GM19240 (cell line): ENCODE results near the gene CR2.
"Not testable (repeated sequence)": the region's sequence is repeated elsewhere in the genome, so short reads cannot be mapped to it uniquely, and the experiment has no call there.

Source experiments
- DNase-seq: peaks from one replicate; pipeline ENCODE4 v3.0.0; 2011; ENCODE audit warnings: low spot score; ENCODE audit not compliant: insufficient read length

CR2 gene

GRCh38 chr1:207444514-207445217 lies 9.5 kb upstream of the CR2 start:
- no peak for DNase-seq

GRCh38 chr1:207453710-207454045 lies 450 bp upstream of the CR2 start:
- DNase-seq = no peak

GRCh38 chr1:207455183-207455754 lies 1.1 kb downstream of the CR2 start:
- DNase-seq = no peak

GRCh38 chr1:207458414-207458813 lies 4.3 kb downstream of the CR2 start:
- no peak for DNase-seq

GRCh38 chr1:207459008-207459407 lies 4.9 kb downstream of the CR2 start:
- DNase-seq = no peak

GRCh38 chr1:207461649-207462048 lies 7.5 kb downstream of the CR2 start:
- DNase-seq = no peak

GRCh38 chr1:207462535-207462934 lies 8.4 kb downstream of the CR2 start:
- no peak for DNase-seq

GRCh38 chr1:207463021-207463420 lies 8.9 kb downstream of the CR2 start:
- no peak for DNase-seq

GRCh38 chr1:207463571-207463970 lies 9.4 kb downstream of the CR2 start:
- DNase-seq = no peak

DNA sequence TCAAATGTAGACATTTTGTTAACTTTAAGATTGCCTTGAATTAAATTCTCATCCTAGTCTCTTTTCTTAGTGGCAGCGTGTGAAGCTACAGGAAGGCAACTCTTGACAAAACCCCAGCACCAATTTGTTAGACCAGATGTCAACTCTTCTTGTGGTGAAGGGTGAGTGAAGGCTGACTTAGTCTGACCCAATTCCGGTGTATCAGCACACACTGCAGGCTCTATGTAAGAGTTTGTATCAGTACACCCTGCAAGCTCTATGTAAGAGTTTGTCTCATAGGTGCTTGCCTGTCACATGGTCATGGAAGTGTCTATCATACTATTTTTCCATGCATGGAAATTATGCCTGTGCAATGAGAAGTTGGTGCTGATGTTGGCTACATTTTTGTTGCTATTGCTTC lies 16.8 kb downstream of the CR2 start:
- DNase-seq = no peak

- DNase-seq = no peak
These were observed 20.1 kb downstream of the CR2 start for GRCh38 chr1:207474210-207474609.

- DNase-seq = no peak
These were observed 32.1 kb downstream of the CR2 start for GRCh38 chr1:207486198-207486597.

GRCh38 chr1:207487636-207488035 lies 33.5 kb downstream of the CR2 start:
- DNase-seq = no peak

GRCh38 chr1:207493212-207493611 lies 39.1 kb downstream of the CR2 start:
- DNase-seq = no peak

DNA sequence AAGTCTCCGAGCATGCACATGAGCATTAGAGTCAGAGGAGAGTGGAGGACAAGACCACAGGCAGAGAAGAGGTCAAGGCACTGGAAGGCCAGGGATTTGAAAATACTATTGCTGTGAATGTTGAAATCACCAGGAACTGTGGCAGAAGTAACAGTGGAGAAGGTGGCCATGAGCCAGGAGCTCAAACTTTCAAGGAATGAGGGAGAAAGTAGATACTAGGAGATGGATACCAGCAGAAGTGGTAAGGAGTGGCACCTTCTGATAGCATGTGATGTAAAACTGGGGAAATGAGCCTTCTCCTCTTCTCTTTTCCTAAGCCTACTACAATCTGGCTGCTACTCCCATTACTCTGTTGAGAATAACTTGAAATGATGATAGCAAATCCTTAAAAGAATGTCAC lies 40.0 kb downstream of the CR2 start:
- DNase-seq = no peak

DNA sequence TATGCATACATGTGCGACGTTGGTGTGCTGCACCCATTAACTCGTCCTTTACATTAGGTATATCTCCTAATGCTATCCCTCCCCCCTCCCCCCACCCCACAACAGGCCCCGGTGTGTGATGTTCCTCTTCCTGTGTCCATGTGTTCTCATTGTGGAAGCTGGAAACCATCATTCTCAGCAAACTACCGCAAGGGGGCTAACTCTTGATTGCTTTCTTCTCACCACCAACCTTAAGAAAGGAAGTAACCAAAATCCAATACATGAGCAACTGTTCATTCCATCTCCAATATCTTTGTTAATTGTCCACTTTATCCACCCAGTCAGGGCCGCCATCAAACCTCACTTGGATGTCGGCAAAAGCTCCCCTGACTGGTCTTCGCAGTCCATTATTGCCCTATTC lies 41.2 kb downstream of the CR2 start:
- DNase-seq = not testable (repeated sequence)

GRCh38 chr1:207495801-207496792 lies 42.0 kb downstream of the CR2 start, which contains the start of gene CR1:
CR1 (plus strand) TSS chr1:207496157; CDS start chr1:207496268, 111 bp downstream.
- DNase-seq = no peak

DNA sequence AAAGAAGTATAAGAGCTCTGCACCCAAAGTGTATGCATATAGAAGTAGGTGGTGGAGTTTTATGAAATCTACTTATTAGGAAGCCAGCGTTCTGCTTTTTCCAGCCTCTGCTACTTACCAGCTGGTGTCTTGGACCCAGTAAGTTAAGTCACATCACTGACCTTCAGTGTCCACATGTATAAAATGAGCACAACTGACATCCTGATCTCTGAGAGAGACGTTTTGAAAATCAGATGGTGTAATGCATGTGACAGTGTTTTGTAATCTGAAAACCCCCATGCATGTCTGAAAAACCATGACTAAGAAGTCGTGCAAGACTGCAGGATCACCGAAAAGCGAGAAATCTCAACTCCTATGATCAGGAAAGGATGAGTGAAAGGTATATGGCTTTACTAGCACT lies 43.8 kb downstream of the CR2 start:
- no peak for DNase-seq

DNA sequence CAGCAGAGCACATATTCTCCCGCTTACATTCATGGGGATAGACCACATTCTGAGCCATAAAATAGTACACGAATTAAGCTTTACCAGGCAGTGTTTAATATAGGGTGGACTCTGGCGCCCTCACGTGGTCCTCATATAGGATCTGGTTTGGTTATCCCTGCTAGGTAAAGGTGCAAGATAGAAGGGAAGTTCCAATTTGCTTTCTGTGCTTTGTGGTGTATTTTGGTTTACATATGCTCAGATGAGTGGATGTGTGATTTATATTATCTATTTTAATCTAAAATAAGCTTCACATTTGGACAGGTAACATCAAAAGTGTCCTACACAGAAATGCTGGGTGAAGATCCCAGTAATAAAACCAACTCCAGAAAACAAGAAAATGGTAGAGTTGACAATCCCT lies 45.4 kb downstream of the CR2 start:
- DNase-seq = no peak

DNA sequence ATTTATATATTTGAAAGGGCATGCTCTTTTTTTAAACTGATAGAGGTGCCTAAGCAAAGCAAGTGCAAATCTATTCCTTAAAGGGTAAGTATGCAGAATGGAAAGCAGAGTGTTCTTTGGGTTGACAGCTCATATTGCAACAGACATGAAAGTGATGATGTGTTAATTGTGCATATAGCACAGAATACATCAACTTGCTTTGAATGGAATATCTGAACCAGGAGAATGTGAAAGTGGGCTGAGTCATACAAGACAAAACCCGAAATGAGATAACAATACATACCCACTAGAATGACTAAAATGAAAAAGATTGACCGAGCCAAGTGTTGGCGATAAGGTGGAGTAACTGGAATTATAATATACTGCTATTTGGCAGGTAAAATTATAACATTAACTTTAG lies 46.2 kb downstream of the CR2 start:
- no peak for DNase-seq

- no peak for DNase-seq
These were observed 46.9 kb downstream of the CR2 start for GRCh38 chr1:207501071-207501470.

- no peak for DNase-seq
These were observed 48.6 kb downstream of the CR2 start for GRCh38 chr1:207502726-207503125.
